MV-4-11 (cell line): ENCODE measurements around the gene BORCS6.
A peak's percentile ranks its signal among the peaks of the same experiment; 100 is the strongest.
"Not testable (repeated sequence)": the region's sequence is repeated elsewhere in the genome, so short reads cannot be mapped to it uniquely, and the experiment has no call there.

Experiments used
- DNase-seq: peaks from one replicate; lab custom pipeline; 2025; lab: John Stamatoyannopoulos, UW

The BORCS6 gene

DNA sequence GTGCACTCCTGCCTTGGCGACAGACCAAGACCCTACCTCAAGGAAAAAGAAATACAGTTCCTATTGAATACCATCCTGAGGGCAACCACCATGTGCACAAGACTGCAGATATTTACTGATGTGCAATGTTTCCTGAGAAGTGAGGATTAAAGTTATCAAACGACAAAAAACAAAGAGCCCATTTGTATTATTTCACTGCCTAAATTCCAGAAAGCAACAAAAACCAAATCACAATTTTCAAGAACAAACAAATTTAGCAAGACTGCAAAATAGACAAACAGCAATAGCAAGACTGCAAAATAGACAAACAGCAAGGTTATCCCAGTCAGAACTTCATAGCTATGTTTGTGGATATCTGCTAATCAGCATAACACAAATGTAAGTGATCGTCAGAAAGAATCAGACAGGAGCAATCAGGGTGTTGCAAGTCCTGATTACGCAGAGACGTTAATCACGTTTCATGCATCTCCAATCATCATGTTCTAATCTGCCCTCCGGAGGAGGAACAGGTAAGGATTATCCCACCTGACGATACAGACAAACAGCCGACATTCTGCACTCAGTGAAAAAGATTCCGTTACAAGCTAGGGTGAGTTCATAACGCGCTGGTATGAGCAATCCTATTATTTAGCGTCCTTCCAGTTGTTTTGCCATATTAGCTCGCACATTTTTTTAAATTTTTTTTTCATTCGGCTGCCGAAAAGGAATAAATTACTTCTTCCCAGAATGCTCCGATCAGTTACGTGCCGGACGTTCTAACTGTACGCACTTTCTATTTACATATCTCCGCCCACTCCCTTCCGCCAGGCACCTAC is 16.7 kb downstream of the BORCS6 start:
- peak; percentile 99 for DNase-seq

DNA sequence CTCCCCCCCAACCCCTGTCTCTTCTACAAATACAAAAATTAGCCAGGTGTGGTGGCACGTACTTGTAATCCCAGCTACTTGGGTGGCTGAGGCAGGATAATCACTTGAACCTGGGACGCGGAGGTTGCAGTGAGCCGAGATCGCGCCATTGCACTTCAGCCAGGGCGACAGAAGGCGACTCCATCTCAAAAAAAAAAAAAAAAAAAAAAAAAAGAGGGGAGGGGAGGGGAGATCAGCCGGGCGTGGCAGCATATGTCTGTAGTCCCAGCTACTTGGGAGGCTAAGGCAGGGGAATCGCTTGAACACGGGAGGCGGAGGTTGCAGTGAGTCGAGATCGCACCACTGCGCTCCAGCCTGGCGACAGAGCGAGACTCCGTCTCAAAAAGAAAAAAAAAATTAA is 19.8 kb downstream of the BORCS6 start:
- not testable (repeated sequence) for DNase-seq

DNA sequence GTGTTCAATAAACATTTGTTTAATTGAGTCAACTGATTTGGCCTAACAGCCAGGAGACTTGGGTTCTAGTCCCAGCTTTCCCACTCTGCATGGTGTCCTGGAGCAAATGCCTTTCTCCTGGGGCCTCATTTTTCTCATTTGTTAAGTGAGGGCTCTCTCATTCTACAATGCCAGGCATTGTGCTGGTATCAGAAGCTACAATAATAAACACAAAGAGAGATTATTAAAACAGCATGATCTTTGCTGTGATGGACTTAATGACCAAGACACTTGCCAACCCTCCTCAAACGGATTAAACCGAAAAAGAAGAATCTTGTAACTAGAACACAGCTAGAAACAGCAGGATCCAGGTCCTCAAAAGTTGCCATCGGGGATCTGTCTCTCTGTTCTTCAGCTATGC is 22.5 kb downstream of the BORCS6 start:
- DNase-seq: no peak

DNA sequence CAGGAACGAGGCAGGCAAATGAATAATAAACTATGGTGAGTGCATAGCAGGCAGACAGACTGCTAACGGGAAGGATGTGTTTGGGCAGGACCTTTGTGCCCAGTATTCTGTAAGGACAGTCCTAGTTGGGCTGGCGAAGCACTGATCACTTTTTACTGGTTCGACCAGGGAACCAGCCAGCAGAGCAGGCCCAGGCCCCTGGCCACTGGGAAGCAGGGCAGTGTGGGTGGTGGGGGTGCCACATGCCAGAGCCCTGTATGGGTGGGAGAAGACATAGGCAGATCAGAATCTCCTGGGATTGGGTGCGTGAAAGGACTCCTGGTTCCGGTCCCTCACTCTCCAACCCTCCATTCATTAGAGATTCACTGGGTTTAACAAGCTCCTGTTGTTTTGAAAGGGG is 23.2 kb downstream of the BORCS6 start:
- DNase-seq: no peak

DNA sequence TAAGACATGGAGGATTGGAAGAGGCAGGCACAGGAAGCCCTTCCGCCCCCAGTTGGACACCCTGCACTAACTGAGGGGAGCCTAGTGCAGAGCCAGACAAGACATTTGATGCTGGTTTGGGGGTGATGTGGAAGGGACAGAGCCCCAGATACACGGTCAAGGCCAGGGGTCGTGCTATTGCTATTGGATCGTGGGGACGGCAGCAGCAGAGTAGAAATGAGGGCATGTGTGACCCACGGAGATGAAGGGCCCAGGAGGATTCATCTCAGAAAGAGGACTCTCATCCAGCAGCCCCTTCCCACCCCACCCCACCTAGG is 25.2 kb downstream of the BORCS6 start:
- DNase-seq: no peak

DNA sequence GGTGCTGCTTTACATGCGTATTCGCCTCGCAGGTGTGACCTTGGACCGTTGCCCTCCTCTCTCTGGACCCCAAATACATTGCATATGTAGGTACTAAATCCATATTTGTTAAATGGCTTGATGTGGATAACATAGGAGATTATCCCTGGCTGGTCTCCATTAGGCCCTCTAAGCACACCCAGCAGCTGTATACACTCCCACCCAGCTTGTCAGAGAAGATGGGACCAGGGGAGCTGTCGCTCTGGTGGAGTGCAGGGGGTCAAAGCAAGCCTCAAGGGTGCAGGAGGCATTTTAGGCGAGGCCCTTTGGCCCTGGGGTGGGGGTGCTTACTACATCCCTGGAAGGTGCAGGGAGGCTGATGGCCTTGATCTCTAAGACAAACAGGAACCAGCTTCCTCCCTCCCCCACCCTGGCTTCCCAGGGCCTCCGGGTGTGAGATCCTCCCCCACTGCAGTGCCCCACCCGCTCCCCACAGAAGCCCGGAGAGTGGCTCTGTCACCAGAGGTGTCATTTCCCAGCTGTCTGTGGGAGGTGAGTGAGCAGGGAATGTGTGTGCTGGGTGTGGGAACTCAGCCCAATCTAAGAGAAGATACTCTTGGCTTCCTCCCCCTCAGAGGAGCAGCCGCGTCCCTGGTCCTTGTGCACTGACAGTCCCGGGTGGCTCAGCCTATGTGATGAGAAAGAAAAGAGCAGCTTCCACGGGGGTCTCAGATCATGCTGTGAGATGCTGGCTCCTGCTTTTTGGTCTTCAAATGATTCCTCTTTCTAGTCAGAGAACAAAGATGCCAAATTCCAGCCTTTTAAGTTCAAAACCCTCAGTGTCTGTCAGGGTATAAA is 25.8 kb downstream of the BORCS6 start:
- peak; percentile 84 for DNase-seq

DNA sequence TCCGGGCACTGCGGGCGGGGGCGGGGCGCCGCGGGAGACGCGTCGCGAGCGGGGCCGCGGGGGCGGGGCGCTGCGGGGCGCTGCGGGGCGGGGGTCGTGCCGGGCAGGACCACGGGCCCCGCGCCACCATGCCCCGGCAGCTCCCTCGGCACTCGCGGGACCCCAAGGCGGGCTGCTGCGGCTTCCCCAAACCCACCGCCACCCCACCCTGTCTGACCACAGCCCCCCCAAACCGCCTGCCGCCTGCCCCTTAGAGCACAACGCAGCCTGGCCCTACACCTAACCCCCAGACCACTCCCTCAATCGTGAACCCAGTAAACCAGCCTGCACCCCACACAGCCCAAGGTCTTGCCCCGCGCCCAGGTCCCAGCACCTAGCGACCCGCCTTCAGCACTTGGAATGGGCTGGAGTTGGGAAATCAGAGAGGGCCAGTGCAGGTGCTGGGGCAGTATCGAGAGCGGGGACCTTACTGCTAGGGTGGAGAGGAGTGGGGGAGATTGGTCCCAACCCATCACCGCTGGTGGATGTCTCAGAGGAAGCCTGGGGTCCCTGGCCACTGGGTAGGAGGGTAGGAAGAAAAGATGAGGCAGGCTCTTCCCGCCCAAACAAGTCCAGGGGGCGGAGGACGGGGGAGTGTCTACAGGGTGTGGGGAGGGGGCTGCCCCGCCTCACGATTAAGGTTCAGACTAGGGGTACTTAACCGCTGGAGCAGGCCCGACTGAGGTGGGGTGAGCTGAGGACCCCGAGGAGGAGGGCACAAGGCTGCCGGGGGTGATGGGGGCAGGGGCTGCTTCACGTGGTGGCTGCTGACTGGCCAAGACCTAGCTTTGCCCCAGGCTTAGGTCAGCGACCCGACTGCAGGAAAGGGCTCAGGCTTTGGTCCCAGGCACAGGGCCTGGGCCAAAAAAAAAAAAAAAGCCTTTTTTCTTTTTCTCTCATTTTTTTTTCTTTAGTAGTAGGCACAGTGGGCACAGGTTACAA is 26.7 kb downstream of the BORCS6 start:
- DNase-seq: no peak

DNA sequence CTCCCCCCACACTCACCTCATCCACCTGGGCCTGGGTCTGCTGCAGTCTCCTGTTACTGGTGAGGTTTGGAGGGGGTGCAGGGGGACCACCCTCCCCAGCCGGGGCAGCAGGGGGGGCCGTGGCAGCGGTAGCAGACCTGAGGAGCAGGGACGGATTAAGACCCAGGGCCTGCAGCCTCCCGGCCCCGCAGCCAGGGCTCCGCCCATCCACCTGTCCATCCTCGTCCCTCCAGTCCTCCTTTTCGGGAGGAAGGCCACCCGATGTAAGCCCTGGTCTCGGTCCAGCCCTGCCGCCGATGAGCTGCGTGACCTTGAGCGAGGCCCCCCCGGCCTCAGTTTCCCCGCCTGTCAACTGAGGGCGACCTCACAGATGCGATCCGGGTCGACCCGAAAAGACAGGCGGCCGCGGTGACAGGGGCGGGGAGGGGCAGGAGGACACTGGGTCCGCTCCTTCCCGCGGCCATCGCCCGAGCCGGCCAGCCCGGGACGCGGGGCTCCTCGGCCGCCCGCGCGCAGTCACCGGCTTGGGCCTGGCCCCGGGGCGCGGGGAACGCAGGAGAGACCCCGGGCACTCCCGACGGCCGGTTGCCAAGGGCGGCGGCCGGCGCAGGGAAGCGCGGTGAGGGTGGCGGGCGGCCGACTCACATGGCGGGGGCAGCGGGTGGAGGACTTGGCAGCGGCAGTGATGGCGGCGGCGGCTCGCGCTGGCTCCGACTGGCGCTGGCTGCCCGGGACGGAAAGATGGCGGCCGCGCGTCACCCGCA is 27.6 kb downstream of the BORCS6 start, which contains the start of gene VAMP2:
VAMP2 (minus strand) TSS at position 716 of the 764 bp plus-strand sequence; CDS start at position 647, 69 bp downstream.
- DNase-seq: no peak

DNA sequence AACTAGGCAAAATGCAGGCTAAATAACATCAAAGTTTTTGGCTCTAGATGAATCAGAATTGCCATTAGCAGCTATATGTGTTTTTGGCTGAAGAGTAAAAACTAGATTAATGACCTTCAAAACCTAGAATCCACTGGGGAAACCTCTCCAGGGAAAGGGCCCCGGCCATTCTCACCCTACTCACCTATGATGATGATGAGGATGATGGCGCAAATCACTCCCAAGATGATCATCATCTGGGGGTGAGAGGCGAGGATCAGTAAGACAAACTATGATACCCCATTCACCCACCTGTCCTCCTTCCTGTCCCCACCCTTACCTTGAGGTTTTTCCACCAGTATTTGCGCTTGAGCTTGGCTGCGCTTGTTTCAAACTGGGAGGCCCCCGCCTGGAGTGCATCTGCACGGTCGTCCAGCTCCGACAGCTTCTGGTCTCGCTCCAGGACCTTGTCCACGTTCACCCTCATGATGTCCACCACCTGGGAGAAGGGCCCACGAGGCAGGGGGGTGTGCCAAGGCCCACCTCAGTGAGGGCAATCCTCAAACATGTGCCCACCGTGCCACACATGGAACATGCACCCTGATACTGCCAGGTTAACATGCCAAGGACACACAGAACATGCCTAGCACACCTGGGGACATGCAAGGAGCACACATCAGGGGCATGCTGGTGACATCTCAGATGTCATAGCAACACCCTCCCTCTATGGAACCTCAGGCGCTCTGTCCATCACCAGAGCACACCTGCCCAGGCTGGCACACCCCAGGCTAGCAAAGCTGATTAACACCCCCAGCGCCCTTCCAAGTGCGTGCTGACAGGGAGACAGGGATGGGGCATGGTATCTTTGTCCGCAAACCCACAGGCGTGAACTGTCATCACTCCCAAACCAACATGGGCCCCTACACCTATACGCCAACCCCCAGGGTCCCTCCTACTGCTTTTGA is 28.4 kb downstream of the BORCS6 start:
- no peak for DNase-seq

DNA sequence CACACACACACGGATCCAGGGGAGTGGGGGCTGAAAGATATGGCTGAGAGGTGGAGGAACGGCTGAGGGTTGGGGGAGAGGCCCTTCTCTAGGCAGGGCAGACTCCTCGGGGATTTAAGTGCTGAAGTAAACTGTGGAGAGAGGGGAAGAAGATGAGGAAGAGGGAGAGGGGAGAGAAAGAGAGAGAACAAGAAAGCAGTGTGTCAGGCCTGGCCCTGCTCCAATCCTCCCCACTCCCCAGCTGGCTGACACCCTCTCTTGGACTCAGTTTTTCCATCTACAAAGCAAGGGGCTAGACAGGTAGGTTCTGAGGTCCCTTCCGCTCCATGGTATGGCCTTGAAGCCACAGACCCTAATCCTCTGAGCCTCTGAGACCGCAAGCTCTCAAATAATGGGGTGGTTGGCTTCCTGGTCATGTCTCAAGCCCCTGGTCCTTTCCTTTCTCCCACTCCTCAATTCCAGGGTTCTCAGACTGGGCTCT is 29.2 kb downstream of the BORCS6 start:
- DNase-seq: no peak

DNA sequence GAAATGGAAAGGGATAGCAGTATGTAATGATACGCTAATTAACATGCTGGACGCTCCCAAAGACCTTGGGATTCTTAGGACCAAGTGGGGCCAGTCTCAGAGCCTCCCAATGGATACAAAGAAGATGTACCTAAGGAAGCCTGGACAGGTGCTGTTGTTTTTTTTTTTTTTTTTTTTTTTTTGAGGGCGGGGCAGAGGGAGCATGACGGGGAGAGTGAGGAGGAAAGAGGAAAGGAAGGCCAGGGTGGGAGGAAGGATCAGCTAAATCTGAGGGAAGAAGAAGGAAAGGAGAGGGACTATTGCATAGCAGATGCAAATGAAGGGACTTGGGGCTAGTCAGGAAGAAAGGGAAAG is 29.8 kb downstream of the BORCS6 start:
- DNase-seq: no peak

DNA sequence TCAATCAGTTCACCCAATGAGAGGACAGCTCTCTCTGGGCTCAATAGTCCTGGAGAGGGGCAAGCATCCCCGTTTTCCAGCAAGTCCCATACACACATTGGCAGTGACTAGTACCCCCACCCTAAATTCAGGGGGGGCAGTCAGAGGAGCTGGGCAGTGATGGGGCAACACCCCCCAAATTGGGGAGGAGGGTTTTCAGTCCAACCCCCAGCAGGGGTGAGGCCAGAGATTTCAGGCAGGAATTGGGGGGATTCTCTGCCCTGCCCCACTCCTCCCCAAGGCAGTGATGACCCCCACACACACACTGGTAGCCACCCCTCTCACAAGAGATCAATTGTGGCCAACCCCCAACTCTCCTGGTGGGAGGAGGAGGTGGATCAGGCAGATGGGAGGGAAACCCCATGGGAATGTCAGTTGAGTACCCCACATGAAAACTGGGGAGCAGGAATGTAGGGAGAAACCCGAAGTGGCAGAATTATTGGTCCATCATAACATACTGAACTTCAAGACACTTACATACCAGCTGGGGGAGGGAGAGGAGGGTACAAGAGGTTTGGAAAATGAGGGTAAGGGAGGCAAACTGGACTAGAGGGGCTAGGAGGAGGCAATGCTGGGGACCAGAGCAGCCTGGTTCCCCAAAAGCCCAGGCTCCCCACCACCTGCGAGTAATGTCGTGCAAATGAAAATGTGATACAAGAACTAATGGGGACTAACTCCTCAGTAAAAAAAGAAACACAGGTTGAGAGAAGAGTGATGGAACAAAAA is 30.3 kb downstream of the BORCS6 start:
- no peak for DNase-seq

DNA sequence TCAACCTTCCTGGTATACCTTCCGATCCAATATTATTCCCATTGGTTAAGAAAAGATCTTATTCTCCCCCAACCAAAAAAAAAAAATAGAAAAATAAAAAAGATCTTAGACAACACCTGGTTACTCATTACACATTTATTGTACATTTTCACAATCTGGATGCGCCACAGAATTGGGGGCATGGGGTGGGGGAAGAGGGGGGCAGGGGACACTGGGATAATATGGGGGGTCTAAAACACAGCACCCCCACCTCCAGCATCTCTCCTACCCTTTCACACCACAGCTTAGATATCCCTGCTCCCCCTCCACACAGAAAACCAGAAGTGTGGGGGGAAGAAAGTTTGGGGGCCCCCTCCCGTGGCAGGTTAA is 31.0 kb downstream of the BORCS6 start:
- no peak for DNase-seq

DNA sequence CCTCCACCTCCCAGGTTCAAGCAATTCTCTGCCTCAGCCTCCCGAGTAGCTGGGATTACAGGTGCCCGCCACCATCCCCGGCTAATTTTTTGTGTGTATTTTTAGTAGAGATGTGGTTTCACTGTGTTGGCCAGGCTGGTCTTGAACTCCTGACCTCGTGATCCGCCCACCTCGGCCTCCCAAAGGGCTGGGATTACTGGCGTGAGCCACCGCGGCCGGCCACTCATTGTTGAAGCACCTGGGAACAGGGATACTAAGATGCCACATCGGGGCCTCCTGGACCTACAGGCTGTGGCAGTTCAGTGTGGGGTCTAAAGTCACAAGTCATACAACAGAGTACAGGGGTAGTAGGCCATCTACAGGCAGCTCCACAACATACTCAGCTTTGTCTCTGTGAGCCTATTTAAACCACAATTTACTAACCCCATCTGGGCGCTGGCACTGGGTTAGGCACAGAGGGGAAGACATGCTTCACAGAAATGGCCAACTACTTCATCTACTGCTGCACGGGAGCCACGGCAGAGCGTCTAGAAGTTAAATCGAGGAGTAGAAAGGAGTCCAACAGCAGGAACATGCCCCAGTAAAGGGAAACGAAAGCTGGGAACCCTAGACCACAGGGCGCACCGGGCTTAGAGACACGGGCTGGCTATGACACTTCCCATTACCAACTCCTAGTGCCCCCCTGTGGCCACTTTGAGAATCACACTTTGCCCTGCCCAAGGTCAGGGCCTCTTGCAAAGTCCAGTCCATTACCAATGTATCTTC is 31.5 kb downstream of the BORCS6 start:
- DNase-seq: peak; percentile 96

DNA sequence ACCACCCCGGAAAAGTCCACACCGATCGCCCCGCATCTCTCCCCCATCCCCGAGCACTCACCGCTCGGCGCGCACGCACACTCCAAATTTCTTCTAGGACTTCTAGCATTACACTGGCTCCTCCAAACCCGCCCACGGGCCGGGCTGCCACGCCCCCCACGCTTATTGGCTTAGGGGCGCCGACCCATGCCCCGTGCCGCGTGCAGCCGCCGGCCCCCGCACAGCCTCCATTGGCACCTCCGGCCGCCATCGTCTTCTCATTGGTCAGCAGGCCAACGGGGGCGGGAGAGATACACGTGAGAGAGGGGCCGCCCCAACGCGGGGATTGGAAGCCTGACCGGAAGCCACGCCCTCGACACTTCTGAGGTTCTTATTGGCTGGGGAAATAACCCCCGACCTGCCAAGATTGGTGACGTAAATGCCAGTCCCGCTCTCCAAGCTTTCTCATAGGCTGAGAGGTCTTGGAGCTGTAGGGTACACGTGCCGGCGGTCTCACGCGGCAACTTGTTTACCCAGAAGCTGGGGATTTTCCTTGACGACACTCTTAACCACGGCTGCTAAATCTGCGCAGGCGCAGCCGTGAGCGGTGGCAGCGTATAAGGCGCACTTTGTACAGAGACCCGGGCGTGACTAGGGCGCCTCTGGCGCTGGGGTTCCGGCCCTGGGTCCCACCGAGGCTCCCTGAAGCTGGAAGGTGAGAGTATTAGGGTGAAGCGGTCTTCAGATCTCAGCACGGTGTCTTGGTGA is 33.6 kb downstream of the BORCS6 start:
- peak; percentile 100 for DNase-seq

DNA sequence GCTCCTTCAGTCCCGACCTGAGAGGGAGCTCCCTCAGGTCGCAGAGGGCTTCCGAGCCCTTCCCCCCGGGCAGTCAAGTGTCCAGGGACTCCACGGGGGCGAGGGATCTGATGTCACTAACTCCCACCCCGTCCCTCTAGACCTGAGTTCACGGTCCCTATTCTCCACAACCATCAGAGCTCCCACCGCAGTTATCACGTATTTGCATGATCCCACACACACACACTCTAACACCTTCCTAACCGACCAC is 34.1 kb downstream of the BORCS6 start:
- no peak for DNase-seq

DNA sequence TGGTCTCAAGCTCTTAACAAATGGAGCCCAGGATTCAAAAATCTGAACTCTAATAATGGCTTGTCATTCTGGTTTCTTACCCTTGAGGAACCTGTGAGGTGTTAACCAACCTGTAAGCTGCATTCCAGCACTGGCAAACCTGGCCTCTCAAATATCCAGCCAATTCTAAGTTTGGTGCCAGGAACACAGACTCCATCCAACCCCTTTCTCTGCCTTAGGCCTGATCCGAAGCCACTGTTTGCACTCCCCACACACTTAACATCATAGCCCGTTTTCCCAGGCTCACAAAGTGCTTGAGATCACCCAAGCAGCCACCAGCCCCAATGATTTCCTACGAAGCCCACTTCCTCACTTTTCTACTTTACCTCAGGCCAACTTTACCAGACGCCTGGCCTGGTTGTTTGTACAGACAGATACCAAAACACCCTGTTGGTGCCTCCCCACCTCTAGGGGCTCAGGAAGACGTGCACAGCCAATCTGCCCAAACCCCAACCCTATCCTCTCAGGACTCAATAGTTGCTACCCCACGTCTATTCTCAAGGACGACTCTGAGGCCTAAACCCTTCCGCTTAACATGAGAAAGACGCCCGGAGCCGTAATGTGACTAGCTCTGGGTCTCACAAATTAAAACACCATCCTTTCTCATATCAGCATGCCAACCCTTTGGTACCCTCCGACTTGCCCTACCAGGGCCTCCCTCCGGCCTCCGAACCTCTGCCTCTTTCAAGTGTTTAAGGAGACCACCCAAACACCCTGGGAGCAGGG is 34.6 kb downstream of the BORCS6 start:
- no peak for DNase-seq
